Skeletal muscle tissue (tissue), 4 donors: ENCODE measurements around the gene SLC35G3. TPM values are rescaled to one million over a fixed set of nuclear protein-coding genes. Genes with fewer than 3 reads are reported as not detected.
A peak's percentile ranks its signal among the peaks of the same experiment; 100 is the strongest.
"Not testable (repeated sequence)": the region's sequence is repeated elsewhere in the genome, so short reads cannot be mapped to it uniquely, and the experiment has no call there.

ENCODE experiments used
- H3K27ac ChIP-seq: one replicate; pipeline ENCODE4 v1.7.0; 2013; ENCODE audit warnings: mild to moderate bottlenecking, low read depth, low read length, inconsistent platforms
- H3K27me3 ChIP-seq, 3 donors: one replicate each; pipeline ENCODE4 v1.7.0; 2013; ENCODE audit warnings: low read length in 3 of 3; ENCODE audit not compliant: control insufficient read depth in 3 of 3, insufficient read depth in 3 of 3
- H3K36me3 ChIP-seq, 3 donors: one replicate each; pipeline ENCODE4 v1.7.0; 2013; ENCODE audit warnings: low read length in 3 of 3; ENCODE audit not compliant: control insufficient read depth in 3 of 3, insufficient read depth in 3 of 3
- H3K4me1 ChIP-seq, 3 donors: one replicate each; pipeline ENCODE4 v1.7.0; 2013; ENCODE audit warnings: low read length in 3 of 3, mild to moderate bottlenecking in 3 of 3; ENCODE audit not compliant: control insufficient read depth in 3 of 3, insufficient read depth in 3 of 3
- H3K4me3 ChIP-seq, 3 donors: one replicate each; pipeline ENCODE4 v1.7.0; 2013; ENCODE audit warnings: low read length in 3 of 3
- H3K9ac ChIP-seq, 3 donors: one replicate each; pipeline ENCODE4 v1.7.0; 2013; ENCODE audit warnings: low read length in 3 of 3, mild to moderate bottlenecking in 3 of 3, moderate library complexity in 2 of 3, low read depth in 1 of 3
- H3K9me3 ChIP-seq, 3 donors: one replicate each; pipeline ENCODE4 v1.7.0; 2013; ENCODE audit warnings: low read length in 3 of 3; ENCODE audit not compliant: control insufficient read depth in 3 of 3
- total RNA-seq: library from RNA; depleted of rRNA; stranded (reverse); fragments of >200 nt; gene quantifications from one replicate; pipeline ENCODE4 v1.2.3, GENCODE V29; 2014
- donor health status: Osteomylitis.

SLC35G3 gene
- total RNA-seq, 1 donor from 2014 or later, result not detected

DNA sequence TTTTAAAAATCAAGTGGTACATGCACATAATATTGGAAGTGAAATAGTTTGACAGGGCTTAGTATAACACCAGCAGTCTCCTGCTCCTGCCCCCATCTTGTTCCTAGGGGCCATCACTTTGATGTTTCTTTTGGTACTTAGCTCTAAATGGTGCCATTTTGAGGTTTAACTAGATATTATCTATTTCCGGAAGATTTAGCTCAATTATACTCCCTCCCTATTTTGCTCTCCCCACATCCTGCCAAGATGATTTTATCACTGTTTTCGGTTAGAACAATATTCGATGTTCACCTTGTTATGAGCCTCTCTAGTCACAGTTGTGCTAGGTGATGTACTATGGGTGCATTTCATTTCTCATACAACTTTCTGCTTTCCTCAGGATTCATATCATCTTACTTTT is 20.0 kb upstream of the SLC35G3 start:
- Histone ChIP-seq H3K27me3 (peaks cover 0 to 2% (median 0%) of the 10 kb centered on the region in 3 donors), H3K4me3 (no peak overlapping the region), H3K27ac (peak overlapping the region; percentile 62), H3K9ac (no peak overlapping the region), H3K9me3 (no peaks in the 10 kb centered on the region), H3K36me3 (no peaks in the 10 kb centered on the region), H3K4me1 (no peaks in the 10 kb centered on the region)

DNA sequence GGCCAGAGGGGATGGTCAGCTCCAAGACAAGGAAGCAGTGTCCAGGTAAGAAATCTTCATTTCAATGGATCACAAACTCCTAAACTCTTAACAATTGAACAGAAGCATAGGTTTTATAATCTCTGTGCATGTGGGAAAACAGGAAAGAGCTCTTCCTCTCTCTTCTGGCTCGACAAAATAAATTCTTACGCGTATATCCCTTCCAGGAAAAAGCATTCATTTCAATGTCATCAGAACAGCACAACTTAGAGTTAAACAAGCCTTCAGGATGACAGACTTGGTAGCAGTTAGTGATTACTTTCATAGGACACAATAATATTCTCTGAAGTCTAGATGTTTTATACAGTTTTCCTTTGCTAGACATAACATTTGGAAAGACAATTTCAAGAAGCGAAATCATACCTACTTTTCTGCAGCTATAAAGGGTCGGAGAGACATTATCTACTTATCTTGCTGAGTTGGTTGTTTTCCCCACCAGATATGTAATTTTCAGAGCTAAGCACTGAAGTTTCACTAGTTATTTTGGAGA is 19.3 kb upstream of the SLC35G3 start:
- Histone ChIP-seq H3K36me3 (no peaks in the 10 kb centered on the region), H3K4me3 (no peak overlapping the region), H3K9ac (no peak overlapping the region), H3K27ac (peak overlapping the region; percentile 51), H3K4me1 (no peaks in the 10 kb centered on the region), H3K9me3 (no peaks in the 10 kb centered on the region), H3K27me3 (peaks cover 0 to 2% (median 0%) of the 10 kb centered on the region in 3 donors)

DNA sequence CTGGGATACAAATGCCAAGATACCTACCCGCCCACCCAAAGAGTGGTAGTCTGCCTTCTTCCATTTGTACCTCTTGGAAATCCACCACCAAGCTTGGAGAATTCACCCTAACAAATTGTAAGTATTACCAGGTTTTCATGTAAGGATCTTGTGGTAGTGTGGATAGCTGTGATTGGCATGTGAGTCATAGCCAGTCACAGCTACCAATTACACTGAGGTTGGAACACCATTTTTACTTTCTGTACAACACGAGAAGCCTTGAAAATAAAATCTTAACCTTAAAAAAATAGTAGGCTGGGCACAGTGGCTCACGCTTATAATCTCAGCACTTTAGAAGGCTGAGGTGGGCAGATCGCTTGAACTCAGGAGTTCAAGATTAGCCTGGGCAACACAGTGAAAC is 18.5 kb upstream of the SLC35G3 start:
- Histone ChIP-seq H3K4me1 (no peaks in the 10 kb centered on the region), H3K9me3 (no peaks in the 10 kb centered on the region), H3K9ac (no peak overlapping the region), H3K4me3 (no peak overlapping the region), H3K36me3 (no peaks in the 10 kb centered on the region), H3K27me3 (peaks cover 0 to 2% (median 0%) of the 10 kb centered on the region in 3 donors), H3K27ac (peak overlapping the region; percentile 51)

DNA sequence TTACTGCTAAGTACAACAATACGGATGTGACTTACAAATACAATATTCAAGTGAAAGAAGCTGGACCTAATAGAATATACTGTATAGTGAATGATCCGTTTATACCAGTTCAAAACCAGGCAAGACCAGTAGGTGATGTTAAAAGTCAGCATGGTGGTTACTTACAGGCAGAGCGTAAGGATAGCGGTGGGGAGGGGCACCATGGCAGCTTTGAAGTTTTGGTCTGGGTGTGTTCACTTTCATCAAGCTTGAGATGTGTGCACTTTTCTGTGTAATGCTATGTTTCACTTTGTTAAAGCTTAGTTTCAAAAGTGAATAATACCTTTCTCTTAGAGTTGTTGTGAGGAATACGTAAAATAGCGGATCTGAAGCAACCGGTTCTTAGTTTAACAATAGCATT is 16.5 kb upstream of the SLC35G3 start:
- H3K36me3 ChIP-seq, result no peaks in the 10 kb centered on the region
- H3K4me3 ChIP-seq, result no peak overlapping the region
- no peak overlapping the region for H3K9ac ChIP-seq
- no peaks in the 10 kb centered on the region for H3K4me1 ChIP-seq
- H3K27me3 ChIP-seq, result peaks cover 0 to 2% (median 0%) of the 10 kb centered on the region in 3 donors
- no peak overlapping the region for H3K27ac ChIP-seq
- H3K9me3 ChIP-seq, result no peaks in the 10 kb centered on the region

DNA sequence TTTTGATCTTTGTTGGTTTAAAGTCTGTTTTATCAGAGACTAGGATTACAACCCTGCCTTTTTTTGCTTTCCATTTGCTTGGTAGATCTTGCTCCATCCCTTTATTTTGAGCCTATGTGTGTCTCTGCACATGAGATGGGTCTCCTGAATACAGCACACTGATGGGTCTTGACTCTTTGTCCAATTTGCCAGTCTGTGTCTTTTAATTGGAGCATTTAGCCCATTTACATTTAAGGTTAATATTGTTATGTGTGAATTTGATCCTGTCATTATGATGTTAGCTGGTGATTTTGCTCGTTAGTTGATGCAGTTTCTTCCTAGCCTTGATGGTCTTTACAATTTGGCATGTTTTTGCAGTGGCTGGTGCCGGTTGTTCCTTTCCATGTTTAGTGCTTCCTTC is 8.4 kb upstream of the SLC35G3 start:
- not testable (repeated sequence) for H3K9ac ChIP-seq, H3K4me3 ChIP-seq, H3K9me3 ChIP-seq, H3K4me1 ChIP-seq, H3K27me3 ChIP-seq, H3K27ac ChIP-seq, H3K36me3 ChIP-seq

DNA sequence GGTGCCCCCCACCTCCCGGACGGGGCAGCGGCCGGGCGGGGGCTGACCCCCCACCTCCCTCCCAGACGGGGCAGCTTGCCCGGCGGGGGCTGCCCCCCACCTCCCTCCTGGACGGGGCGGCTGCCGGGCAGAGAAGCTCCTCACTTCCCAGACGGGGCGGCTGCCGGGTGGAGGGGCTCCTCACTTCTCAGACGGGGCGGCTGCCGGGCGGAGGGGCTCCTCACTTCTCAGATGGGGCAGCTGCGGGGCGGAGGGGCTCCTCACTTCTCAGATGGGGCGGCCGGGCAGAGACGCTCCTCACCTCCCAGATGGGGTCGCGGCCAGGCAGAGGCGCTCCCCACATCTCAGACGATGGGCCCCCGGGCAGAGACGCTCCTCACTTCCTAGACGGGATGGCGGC is 869 bp upstream of the SLC35G3 start:
- not testable (repeated sequence) for H3K4me1 ChIP-seq, H3K9ac ChIP-seq, H3K9me3 ChIP-seq, H3K4me3 ChIP-seq, H3K36me3 ChIP-seq, H3K27me3 ChIP-seq, H3K27ac ChIP-seq

DNA sequence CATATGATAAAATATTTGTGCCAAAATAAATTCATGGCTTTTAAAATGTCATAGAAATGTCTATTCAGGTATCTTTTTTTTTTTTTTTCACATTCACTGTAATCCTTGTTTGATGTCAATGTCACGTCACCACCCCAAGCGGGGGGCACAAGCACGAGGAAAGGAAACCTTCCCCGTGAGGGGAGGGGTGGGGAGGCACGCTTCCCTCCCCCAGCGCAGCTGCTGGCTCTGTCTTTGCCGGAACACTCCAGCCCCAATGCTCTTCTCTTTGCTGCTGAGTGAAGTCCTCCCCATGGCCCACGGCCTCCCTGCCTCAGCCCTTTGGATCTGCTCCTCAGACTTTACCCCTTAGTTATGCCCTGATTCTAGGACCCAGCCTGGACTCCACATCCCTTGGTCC is 1.5 kb downstream of the SLC35G3 start:
- Histone ChIP-seq H3K36me3 (peaks cover under 1 to 7% (median 3%) of the 10 kb centered on the region in 3 donors), H3K4me3 (no peak overlapping the region), H3K4me1 (no peaks in the 10 kb centered on the region), H3K9ac (no peak overlapping the region), H3K9me3 (no peaks in the 10 kb centered on the region), H3K27me3 (no peaks in the 10 kb centered on the region), H3K27ac (no peak overlapping the region)

DNA sequence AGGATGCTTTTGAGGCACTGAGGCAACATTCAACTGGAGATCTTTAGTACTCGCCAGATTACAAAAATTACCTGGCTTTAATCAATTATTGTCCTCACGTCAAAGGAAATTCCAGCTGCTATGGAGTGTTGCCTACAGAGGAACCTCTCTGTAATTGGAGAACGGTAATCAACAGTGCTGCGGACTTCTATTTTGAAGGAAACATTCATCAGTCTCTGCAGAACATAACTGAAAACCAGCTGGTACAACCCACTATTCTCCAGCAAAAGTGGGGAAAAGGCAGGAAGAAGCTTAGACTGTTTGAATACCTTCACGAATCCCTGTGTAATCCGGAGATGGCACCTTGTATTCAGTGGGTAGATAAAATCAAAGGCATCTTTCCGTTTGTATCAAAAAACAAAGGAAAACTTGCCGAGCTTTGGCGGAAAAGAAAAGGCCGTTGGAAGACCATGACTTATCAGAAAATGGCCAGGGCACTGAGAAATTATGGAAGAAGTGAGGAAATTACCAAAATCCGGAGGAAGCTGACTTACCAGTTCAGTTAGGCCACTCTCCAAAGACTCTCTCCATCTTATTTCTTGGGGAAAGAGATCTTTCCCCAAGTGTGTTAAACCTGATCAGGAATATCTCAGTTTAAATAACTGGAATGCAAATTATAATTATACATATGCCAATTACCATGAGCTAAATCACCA is 3.0 kb downstream of the SLC35G3 start:
- H3K27me3 ChIP-seq, result no peaks in the 10 kb centered on the region
- no peaks in the 10 kb centered on the region for H3K9me3 ChIP-seq
- no peak overlapping the region for H3K9ac ChIP-seq
- no peak overlapping the region for H3K4me3 ChIP-seq
- H3K4me1 ChIP-seq, result no peaks in the 10 kb centered on the region
- H3K27ac ChIP-seq, result no peak overlapping the region
- H3K36me3 ChIP-seq, result peaks cover 10 to 22% (median 16%) of the 10 kb centered on the region in 3 donors

DNA sequence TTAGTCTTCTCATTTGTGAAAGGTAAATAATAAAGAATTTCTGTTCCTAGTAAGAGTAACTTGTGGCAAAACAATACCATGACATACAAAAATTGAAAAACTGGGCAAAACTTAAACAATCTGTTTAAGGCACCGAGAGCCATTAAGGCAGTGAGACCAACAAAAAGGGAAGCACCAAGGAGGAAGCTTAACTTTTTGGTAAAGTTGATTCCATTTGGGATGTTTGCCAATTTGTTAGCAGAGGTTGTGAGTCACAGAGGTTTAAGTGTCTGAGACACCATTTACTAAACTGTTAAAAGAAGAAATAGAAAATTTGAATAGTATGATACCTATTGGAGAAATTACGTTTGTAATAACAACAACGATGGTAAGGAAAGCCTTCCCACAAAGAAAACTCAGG is 4.9 kb downstream of the SLC35G3 start:
- H3K36me3 ChIP-seq, result peaks cover 18 to 33% (median 21%) of the 10 kb centered on the region in 3 donors
- no peaks in the 10 kb centered on the region for H3K9me3 ChIP-seq
- no peak overlapping the region for H3K4me3 ChIP-seq
- no peaks in the 10 kb centered on the region for H3K4me1 ChIP-seq
- no peak overlapping the region for H3K9ac ChIP-seq
- no peaks in the 10 kb centered on the region for H3K27me3 ChIP-seq
- H3K27ac ChIP-seq, result no peak overlapping the region

DNA sequence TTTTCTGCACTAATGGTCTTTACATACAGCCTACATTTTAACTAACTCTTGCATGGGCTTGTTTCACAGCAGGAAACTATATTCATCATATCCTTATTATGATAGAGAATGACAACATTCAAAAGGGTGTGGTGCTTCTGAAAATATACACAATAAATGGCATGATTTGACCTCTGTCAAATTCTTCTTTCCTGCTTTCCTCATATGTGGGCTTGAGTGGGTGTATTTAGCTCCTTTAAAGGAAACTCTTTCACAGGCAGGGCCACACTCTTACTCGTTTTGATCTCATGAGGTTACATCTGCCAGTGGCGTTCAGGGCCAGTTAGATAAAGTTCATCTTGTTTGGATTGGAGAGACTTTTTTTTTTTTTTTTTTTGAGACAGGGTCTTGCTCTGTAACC is 6.1 kb downstream of the SLC35G3 start:
- Histone ChIP-seq H3K36me3 (peaks cover 28 to 45% (median 31%) of the 10 kb centered on the region in 3 donors), H3K27ac (no peak overlapping the region), H3K4me1 (no peaks in the 10 kb centered on the region), H3K4me3 (no peak overlapping the region), H3K27me3 (no peaks in the 10 kb centered on the region), H3K9me3 (no peaks in the 10 kb centered on the region), H3K9ac (no peak overlapping the region)
